GM18909 (cell line): ENCODE results near the gene BARX2.

ENCODE experiments used
- ATAC-seq: cut with Tn5 transposase; IDR thresholded peaks from one replicate; pipeline ENCODE4 v1.9.1; 2021; ENCODE audit warnings: mild to moderate bottlenecking; ENCODE audit not compliant: unreplicated experiment, poor library complexity

BARX2 gene

DNA sequence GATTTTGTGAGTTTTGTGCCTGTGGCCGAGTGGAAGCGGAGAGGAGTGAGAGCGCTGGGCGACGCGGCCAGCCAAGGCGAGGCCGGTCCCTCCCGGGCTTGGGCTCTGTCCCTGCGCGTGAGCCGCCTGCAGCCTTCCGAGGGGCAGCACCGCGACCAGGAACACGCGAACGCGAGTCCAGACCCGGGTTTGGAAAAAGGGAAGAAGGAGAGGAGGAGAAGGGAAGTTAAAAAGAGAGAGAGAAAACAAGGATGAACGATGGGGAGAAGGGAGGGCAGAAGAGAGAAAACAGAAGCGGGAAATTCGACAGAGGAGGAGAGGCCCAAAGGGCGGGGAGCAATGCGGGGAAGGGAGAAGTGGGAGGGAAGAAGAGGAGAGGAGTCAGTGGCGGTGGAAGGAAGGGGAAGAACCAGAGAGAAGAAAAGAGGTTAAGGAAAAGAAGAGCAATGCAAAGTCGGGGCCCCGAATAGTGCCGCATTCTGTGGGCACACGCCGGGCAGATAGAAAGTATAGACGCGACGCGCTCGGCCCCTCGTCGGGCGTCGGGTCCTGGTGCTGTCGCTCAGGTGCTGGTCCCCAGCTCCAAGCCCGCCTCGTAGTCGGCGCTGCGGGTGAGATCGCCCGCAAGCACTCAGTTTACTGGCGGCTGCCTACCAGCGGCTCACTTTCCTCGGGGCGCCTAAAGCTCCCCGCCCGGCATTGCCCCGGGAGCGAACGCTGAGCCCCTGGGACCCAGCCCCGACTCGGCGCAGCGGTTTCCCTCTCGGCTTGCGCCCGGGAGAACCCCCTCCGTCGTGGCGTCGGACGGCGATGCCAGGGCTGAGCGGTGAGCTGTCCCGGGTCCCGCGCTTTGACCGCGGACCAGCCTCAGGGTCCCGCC lies 2.8 kb upstream of the BARX2 start:
- ATAC-seq: no peak

- ATAC-seq: no peak
These were observed 2.1 kb upstream of the BARX2 start for GRCh38 chr11:129373489-129373953.

- no peak for ATAC-seq
These were observed 1.3 kb upstream of the BARX2 start for GRCh38 chr11:129374081-129374992.

GRCh38 chr11:129374993-129375750 lies 476 bp upstream of the BARX2 start:
- ATAC-seq: no peak

DNA sequence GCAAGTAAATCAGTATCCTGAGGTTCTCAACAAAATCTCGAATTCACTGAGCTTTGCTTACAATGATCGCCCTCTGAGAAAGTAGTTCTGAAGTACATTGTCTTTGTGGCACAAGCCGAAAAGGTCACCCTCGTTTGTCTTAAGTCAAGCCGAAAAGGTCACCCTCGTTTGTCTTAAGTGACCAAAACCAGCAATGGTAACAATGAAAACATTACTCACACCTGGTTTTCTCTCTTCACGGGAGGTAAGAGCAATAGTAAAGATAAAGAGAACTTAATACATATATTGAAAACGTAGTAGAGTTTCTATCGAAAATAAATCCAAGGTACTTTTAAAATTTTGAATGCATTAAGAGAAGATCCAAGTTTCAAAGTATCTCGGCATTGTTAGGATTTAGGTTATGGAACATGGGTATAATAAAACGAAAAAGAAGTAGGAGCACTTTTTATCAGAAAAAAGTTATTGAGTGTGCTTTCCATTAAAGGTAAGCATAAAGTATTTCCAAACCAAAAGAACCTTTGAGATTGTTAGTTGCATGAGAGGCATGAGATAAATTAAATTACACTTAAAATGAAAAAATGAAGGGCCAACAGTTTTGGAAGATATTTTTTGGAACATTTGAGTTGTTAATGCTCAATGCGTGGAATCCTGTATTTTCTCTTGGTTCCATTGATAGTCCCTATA lies 1.2 kb downstream of the BARX2 start:
- no peak for ATAC-seq

- no peak for ATAC-seq
These were observed 2.1 kb downstream of the BARX2 start for GRCh38 chr11:129377739-129378138.

- ATAC-seq: no peak
These were observed 4.8 kb downstream of the BARX2 start for GRCh38 chr11:129380413-129380812.

DNA sequence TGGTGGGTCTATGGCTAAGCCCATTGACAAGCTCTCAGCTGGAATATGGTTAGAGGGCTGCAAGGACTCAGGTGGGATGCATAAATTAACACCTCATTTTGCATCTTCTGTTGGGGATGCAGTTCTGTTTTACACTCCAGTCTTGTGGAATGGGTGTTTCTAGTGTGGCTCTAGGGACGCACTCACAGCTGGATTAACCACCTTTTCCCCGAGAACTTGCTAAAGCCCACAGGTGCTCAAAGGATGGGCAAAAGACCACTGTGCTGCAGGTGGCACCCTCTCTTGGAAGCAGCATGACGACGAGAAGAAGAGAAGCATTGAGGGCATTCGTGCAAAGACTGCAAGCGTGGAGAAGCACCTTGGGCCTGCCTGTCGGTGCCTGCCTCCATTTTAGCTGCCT lies 6.9 kb downstream of the BARX2 start:
- ATAC-seq: no peak

DNA sequence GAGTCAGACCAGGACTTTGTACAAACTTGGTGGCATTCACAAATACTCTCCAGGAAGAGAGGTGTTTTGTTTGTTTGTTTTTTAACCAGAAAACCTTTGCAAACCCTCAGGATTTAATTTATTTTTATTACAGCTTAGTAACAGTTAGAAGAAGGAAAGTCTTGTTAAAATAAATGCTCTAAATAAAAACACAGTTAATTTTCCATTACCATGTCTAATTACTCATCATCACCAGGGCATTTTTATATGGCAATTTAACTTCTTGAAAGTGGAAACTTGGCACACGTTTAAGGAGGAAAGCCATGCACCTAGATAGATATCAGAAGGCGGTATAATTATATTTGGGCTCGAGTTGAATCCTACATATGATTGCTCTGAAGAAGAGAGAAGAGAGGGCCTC lies 7.4 kb downstream of the BARX2 start:
- no peak for ATAC-seq

DNA sequence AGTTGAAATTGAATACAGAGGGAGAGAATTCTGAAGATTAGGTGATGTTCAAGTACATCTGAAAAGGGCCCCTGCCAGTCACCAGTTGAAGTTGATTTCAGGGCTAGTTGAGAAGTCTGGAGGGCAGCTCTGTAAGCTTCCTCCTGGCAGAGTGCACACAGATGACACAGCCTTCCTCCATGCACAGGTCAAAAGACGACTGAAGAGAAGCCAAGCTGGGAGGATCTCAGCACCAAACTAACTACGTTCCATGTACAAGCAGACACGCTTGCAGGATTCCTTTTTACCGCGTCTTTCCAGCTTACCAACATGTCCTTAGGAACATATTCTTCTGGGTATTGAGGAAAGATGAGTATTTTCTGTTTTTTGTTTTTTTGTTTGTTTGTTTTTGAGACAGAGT lies 7.9 kb downstream of the BARX2 start:
- ATAC-seq: no peak

GRCh38 chr11:129384415-129384814 lies 8.8 kb downstream of the BARX2 start:
- no peak for ATAC-seq

DNA sequence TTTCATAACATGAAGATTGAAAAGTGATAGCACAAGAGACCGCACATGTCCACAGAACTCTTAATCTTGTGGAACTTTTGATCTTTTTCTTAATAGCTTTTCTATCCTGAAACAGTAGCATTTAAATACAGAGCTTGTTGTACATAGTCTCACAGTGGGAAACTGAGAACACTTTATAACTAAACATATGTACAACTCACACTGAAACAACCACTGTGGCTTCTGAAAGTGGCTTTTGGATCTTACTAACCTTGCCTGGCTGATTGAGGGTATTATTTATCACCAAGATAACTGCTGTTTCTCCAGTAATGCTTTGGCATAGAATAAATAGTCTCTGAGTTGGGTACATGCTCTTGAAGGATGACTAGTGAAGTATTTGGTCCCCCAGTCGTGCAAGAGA lies 10.2 kb downstream of the BARX2 start:
- ATAC-seq: no peak

GRCh38 chr11:129386795-129387397 lies 11.2 kb downstream of the BARX2 start:
- no peak for ATAC-seq

DNA sequence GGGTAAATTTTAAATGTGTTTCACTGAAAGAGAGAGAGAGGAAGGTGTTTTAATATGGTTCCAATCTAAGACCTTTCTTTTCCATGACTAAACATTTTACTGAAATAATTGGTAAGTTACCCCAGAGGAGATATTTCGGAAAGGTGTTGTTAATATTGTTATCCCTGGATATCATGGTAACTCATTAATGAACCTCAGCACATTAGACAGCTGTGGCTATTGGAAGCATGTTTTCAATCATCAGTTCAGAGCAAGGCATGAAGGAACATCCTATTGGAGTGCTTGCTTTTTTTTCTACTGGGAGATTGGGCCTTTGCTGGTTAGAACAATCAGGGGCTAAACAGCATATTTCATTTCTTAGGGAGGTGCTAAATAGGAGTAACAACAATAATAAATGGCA lies 11.8 kb downstream of the BARX2 start:
- no peak for ATAC-seq

DNA sequence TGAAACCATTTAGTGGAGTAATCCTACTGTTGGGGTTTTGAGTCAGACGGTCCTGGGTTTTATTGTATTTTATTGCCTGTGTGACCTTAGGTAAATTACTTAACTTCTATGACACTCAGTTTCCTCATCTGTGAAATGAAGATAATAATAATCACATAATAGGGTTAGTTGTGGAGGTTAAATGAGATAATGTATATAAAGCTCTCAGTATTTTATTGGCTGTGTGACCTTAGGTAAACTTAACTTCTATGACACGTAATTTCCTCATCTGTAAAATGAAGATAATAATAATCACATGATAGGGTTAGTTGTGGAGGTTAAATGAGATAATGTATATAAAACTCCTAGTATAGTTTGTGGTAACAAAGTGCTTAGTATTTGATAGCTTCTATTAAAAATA lies 13.2 kb downstream of the BARX2 start:
- ATAC-seq: no peak

DNA sequence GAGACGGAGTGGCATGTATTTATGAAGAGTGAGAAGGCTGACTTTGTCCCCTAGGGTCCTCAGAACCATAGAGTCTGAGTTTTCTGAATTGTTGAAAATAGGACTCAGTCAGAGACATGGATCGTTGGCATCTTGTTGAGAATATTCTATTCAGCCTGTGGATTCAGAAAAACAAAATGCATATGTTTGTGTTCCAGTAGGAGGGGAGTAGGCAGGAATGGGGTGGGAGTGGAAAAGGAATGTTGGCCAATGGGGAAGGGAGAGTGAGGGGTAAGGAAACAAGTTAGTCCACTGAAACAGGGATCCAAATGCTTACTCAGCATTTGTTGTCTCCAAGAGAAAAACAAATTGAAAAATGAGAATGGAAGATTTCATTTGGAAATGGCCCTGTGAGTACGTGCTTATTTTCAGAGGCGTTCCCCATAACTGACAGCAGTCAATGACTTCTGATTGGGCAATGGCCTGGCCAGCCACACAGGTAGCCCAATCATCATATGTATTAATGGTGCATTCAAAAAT lies 14.7 kb downstream of the BARX2 start:
- no peak for ATAC-seq

DNA sequence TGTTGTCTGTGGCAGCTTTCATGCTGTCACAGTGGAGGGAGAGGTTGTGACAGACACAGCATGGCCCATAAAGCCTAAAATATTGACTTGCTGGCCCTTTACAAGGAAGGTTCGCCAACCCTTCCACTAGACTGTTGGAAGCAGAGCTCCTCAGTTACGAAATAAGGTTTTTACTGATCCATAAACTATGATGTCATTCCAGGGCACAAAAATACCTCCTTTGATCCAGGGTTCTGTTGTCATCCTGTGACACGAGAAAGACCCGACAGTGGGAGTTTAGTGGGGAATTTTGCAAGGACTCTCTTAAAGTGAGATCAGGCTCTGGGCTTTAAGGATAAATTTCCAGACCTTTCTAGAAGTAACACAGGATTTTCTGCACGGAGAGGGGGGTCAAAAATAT lies 15.7 kb downstream of the BARX2 start:
- no peak for ATAC-seq

GRCh38 chr11:129391821-129392220 lies 16.2 kb downstream of the BARX2 start:
- ATAC-seq: no peak

DNA sequence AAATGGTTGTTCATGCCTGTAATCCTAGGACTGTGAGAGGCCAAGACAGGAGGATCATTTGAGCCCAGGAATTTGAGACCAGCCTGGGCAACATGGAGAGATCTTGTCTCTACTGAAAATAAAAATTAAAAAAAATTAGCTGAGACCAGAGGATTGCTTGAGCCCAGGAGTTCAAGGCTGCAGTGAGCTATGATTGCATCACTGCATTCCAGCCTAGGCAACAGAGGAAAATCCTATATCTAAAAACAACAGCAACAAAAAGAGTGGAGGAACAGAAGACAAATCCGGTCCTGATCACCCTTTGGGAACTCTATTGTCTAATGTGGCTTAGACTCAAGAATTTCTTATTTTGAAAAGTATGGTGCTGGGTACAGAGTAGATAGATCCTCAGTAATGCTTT lies 17.3 kb downstream of the BARX2 start:
- ATAC-seq: no peak
